ENCODE measurements around the gene TFAP2B.
A peak's percentile ranks its signal among the peaks of the same experiment; 100 is the strongest.

The TFAP2B gene

DNA sequence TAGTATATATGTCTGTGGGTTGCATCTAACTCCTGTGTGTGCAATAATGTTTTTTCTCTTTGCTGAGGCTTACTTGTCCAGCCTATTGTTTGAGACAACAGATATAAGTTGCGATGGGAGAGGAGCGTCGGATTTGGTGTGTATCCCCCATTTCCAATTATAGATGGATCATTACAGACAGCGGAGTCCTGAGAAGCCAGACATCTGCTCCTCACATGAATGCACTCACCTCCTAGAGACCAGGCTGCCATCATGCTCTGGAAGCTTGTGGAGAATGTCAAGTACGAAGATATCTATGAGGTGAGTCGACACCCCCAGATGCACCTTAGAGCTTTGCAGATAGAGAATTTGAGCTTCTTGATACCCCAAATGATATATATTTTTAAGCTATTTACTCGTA lies at the start of gene TFAP2B:
Gene TFAP2B, plus strand, starts transcription at position 199 of the 400 bp plus-strand sequence. Its CDS starts 21 bp downstream, at position 220.
- no peak within 1 kb of the TSS for H3K4me3 ChIP-seq (ENCODE audit: low read depth, low read length)
- TF ChIP-seq POLR2A (IDR thresholded peaks at IDR 0.05; ENCODE audit: extremely low read depth, insufficient read length) (no peak), MYC (IDR thresholded peaks at IDR 0.05; ENCODE audit: low read depth, low read length) (no peak)
- TF ChIP-seq, protein P1, sequence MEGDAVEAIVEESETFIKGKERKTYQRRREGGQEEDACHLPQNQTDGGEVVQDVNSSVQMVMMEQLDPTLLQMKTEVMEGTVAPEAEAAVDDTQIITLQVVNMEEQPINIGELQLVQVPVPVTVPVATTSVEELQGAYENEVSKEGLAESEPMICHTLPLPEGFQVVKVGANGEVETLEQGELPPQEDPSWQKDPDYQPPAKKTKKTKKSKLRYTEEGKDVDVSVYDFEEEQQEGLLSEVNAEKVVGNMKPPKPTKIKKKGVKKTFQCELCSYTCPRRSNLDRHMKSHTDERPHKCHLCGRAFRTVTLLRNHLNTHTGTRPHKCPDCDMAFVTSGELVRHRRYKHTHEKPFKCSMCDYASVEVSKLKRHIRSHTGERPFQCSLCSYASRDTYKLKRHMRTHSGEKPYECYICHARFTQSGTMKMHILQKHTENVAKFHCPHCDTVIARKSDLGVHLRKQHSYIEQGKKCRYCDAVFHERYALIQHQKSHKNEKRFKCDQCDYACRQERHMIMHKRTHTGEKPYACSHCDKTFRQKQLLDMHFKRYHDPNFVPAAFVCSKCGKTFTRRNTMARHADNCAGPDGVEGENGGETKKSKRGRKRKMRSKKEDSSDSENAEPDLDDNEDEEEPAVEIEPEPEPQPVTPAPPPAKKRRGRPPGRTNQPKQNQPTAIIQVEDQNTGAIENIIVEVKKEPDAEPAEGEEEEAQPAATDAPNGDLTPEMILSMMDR (IDR thresholded peaks at IDR 0.05; ENCODE audit: low read depth, low read length) = no peak
- TF ChIP-seq, protein P2, sequence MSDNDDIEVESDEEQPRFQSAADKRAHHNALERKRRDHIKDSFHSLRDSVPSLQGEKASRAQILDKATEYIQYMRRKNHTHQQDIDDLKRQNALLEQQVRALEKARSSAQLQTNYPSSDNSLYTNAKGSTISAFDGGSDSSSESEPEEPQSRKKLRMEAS (IDR thresholded peaks at IDR 0.05; ENCODE audit: low read depth, low read length) = no peak

GRCh38 chr6:50778696-50779095 lies 40.0 kb upstream of the TFAP2B start:
- no peak overlapping the region for H3K4me3 ChIP-seq (ENCODE audit: low read depth, low read length)
- no peak for TF ChIP-seq MYC (IDR thresholded peaks at IDR 0.05; ENCODE audit: low read depth, low read length)
- TF ChIP-seq, protein P2 (IDR thresholded peaks at IDR 0.05; ENCODE audit: low read depth, low read length) = no peak
- TF ChIP-seq, protein P1 (IDR thresholded peaks at IDR 0.05; ENCODE audit: low read depth, low read length) = no peak
- TF ChIP-seq POLR2A (IDR thresholded peaks at IDR 0.05; ENCODE audit: extremely low read depth, insufficient read length) = no peak
- DNase-seq (ENCODE audit: low read depth) = no peak

More for the DNA sequence above, at the start of gene TFAP2B:
- no peak for DNase-seq (ENCODE audit: low read depth)

DNA sequence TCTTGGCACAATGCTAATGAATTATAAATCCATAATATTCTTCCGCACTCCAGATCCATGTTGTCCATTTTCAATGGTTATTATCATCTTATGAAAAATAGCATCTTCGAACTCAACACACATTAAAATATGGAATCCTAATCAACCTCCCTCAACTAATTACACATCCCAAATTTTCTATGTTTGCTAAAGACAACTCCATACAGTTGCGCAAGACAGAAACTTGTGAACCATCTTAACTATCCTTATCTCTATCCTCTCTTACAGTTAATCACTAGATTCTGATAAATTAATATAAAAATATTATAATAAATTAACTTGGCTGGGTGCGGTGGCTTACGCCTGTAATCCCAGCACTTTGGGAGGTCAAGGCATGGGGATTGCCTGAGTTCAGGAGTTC lies 38.3 kb upstream of the TFAP2B start:
- DNase-seq (ENCODE audit: low read depth) = no peak
- TF ChIP-seq, protein P2 (IDR thresholded peaks at IDR 0.05; ENCODE audit: low read depth, low read length) = no peak
- TF ChIP-seq, protein P1 (IDR thresholded peaks at IDR 0.05; ENCODE audit: low read depth, low read length) = no peak
- TF ChIP-seq MYC (IDR thresholded peaks at IDR 0.05; ENCODE audit: low read depth, low read length) (no peak), POLR2A (IDR thresholded peaks at IDR 0.05; ENCODE audit: extremely low read depth, insufficient read length) (no peak)
- no peak overlapping the region for H3K4me3 ChIP-seq (ENCODE audit: low read depth, low read length)

DNA sequence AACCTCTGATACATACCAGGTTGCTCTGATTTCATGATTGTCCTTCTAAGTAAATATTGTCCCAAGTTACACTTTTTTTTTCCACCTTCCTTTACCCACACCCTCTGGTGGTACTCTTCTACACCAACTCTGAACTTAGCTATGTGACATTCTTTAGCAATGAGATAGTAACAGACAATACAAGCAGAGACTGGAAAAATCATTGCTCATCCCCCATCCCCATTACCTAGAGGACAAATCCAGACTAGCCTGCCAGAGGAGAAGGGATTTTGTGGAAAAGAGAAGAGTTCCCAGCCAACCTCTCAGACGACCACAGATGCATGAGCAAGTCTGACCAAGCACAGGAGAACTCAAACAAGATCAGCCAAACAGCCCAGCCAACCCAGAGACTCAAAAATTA lies 32.8 kb upstream of the TFAP2B start:
- H3K4me3 ChIP-seq (ENCODE audit: low read depth, low read length) = no peak overlapping the region
- DNase-seq (ENCODE audit: low read depth) = no peak
- TF ChIP-seq MYC (IDR thresholded peaks at IDR 0.05; ENCODE audit: low read depth, low read length) (no peak), POLR2A (IDR thresholded peaks at IDR 0.05; ENCODE audit: extremely low read depth, insufficient read length) (no peak)
- TF ChIP-seq, protein P2 (IDR thresholded peaks at IDR 0.05; ENCODE audit: low read depth, low read length) = no peak
- TF ChIP-seq, protein P1 (IDR thresholded peaks at IDR 0.05; ENCODE audit: low read depth, low read length) = no peak

DNA sequence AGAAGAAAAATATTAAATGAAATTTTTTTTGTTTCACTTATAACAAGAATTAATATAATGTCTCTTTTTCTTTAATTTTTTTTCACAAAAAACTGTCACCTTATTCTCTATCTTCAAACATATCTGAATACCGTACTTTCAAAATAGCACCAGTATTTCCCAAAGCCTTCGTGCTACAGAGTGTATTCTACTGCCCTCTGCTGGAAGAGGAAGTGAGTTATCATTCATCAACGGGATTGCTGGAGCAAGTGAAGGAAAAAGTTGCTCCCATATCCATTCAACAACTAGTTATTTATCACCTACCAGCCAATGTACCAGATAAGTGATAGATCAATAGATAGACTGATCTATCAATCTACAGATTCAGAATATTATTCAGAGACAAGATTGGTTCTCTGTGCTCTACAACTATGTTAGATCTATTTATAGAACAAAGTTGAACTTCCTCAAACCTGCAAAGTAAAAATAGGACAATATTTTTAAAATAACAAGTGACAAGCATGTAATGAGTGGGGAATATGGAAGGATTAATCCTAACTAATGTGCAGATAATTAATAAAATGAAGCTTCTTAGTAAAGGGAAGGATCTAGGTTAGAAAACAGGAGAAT lies 26.7 kb upstream of the TFAP2B start:
- DNase-seq (ENCODE audit: low read depth) = peak; percentile 53

More for the DNA sequence above, 26.7 kb upstream of the TFAP2B start:
- no peak overlapping the region for H3K4me3 ChIP-seq (ENCODE audit: low read depth, low read length)
- TF ChIP-seq POLR2A (IDR thresholded peaks at IDR 0.05; ENCODE audit: extremely low read depth, insufficient read length) (no peak), MYC (IDR thresholded peaks at IDR 0.05; ENCODE audit: low read depth, low read length) (no peak)
- TF ChIP-seq, protein P1 (IDR thresholded peaks at IDR 0.05; ENCODE audit: low read depth, low read length) = peak; percentile 80
- TF ChIP-seq, protein P2 (IDR thresholded peaks at IDR 0.05; ENCODE audit: low read depth, low read length) = no peak
